Lower leg skin (tissue), 3 donors: ENCODE measurements around the gene SPATA31A6.
"Not testable (repeated sequence)": the region's sequence is repeated elsewhere in the genome, so short reads cannot be mapped to it uniquely, and the experiment has no call there.

Source experiments
- POLR2A ChIP-seq, 2 donors: fragments of 450-650 bp; IDR thresholded peaks; one replicate each; pipeline ENCODE4 v1.6.1; 2016 to 2017; ENCODE audit warnings: antibody characterized with exemption in 2 of 2, mild to moderate bottlenecking in 1 of 2, moderate library complexity in 1 of 2
- TF ChIP-seq, protein P1 (sequence below), 3 donors: fragments of 450-650 bp; IDR thresholded peaks; one replicate each; pipeline ENCODE4 v1.5.1; 2016; ENCODE audit warnings: antibody characterized with exemption in 3 of 3, mild to moderate bottlenecking in 3 of 3, moderate library complexity in 2 of 3

DNA sequence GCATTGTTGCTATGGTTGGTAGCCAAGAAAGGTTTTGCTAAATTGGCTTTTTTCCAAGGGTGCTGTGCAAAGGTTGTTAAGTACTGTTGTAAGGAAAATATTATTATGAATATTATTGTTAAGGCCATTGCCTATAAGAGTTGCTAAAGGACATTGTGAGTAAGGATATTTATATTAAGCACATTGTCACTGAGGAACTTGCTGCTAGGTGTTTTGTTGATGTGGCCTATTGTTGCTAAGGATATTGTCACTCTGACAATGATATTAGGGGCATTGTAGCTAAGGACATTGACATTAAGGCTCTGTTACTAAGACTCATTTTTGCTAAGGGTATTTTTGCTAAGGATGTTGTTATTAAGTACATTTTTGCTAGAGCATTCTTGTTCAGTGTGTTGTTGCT, 52.6 kb downstream of the SPATA31A6 start:
- TF ChIP-seq, protein P1, sequence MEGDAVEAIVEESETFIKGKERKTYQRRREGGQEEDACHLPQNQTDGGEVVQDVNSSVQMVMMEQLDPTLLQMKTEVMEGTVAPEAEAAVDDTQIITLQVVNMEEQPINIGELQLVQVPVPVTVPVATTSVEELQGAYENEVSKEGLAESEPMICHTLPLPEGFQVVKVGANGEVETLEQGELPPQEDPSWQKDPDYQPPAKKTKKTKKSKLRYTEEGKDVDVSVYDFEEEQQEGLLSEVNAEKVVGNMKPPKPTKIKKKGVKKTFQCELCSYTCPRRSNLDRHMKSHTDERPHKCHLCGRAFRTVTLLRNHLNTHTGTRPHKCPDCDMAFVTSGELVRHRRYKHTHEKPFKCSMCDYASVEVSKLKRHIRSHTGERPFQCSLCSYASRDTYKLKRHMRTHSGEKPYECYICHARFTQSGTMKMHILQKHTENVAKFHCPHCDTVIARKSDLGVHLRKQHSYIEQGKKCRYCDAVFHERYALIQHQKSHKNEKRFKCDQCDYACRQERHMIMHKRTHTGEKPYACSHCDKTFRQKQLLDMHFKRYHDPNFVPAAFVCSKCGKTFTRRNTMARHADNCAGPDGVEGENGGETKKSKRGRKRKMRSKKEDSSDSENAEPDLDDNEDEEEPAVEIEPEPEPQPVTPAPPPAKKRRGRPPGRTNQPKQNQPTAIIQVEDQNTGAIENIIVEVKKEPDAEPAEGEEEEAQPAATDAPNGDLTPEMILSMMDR (IDR thresholded peaks at IDR 0.05) = not testable (repeated sequence)
- not testable (repeated sequence) for TF ChIP-seq POLR2A (IDR thresholded peaks at IDR 0.05)
